ENCODE measurements around the gene SMC3.
"Not testable (repeated sequence)": the region's sequence is repeated elsewhere in the genome, so short reads cannot be mapped to it uniquely, and the experiment has no call there.

Gene SMC3

DNA sequence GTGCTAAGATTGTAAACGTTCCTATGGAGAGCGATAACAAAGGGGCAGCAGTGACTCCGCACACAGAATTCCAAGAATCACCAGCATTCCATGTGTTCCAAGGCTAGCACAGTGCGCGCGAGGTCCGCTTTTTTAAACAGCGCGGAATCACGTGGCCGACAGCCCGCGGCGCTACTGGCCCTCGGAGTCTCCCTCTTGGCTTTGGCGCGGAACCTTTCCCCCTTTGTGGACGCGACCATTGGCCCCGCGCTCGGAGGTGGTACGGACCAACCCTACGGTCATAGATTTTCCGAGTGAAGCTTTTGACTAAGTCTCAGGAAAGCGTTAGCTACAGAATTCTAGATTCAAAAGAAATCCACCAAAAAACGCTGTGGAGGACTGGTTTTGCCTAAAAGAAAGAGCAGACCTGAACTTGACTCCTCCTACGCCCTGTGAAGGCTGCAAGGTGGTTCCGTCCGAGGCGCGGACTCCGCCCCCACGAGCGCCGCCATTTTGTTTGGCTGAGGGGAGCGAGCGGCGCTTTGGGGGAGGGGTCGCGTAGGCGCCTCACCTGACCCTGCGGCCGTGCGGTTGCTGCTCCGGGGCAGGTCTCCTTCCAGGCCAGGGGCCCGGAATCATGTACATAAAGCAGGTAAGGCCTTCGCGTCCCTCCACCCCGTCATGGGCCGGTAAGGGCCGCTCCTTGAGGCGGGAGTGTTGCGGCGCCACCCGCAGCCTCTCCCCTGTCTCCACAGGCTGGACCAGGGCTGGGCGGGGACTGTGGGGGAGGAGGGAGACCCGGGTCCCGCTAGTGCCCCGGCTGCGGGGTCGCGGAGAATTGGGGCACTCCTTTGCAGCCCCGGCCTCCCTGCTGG lies at the start of gene SMC3:
Gene SMC3 (plus strand): TSS at position 495 of the 854 bp plus-strand sequence. CDS start 122 bp downstream, at position 617.
- peak; percentile 92 for DNase-seq (ENCODE audit: low spot score)
- peak; percentile 13 for FAIRE-seq

DNA sequence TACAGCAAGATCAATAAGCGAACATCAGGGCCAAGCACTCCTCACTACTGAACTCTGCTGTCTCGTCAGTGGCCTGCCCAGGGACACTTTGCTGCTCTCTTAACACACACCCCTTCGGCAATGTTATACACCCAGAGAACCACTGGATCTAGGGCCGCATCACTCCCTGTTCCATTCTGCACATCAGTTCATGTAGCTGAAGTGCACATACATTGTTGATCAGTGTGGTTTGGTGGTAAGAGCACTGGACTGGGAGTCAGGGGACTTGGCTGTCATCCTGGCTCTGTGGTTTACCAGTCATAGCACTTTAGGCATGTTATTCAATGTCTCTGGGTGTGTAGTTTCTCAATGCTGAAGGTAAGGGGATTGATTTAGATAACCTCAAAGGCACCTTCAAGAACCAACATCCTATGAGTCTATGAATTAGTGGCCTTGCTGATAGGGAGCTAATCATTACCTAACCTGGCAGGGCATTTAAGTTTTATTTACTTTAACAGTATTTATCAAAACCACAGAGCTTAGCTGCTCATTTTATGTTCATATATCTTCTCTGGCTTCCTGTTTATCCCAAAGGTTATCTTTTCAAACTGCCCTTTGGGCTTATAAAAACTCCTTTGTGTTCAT lies 45.0 kb upstream of the SMC3 start:
- FAIRE-seq (peak; percentile 48), DNase-seq (ENCODE audit: low spot score) (no peak)

DNA sequence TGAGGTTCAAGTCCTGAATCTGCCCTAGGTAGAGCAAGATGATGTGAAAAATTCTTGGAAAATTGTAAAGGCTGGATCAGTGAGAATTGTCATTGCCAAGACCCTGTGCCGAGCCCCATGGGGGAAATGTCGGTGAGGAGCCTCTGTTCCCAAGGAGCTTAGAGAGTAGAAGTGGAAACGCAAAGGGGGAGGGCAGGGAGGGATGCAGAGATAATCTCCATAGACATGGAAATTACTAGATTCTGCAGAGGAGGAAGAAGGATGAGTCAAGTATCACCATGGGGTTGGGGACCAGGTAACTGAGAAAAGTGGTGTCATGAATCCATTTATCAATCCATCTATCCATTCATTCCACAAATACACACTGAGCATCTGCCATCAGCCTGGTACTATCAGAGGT lies 43.8 kb upstream of the SMC3 start:
- peak; percentile 83 for FAIRE-seq
- no peak for DNase-seq (ENCODE audit: low spot score)

DNA sequence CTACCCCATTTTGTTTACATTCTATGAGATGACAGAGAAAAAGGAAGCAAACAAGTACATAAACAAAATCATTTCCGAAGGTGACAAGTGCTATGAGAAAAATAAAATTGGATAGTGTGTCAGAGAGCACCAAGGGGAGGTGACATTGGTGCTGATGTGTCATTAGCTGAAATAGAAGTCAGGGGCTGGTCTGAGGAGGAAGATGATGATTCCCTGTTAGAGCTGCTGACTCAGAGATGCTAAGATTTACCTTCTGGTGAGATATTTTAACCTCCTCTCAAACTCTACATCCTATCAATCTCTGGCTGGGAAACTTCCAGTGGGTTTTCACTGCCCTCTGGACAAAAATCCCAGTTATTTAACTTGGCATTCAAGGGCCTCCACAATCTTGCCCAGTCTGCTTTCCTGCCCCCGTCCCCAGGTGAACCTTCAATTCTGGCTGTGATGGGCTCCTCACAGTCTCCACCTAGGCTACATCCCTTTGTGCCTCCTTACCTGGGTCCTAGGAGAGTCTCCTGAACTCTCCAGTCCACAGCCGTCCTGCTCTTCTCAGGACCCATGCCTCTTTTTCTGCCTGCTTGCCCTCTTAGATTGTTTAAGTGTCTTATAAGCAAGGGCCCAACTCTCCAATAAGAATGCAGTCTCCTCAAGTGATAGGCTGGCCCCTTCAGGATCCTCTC lies 43.2 kb upstream of the SMC3 start:
- DNase-seq (ENCODE audit: low spot score) (no peak), FAIRE-seq (peak; percentile 9)

DNA sequence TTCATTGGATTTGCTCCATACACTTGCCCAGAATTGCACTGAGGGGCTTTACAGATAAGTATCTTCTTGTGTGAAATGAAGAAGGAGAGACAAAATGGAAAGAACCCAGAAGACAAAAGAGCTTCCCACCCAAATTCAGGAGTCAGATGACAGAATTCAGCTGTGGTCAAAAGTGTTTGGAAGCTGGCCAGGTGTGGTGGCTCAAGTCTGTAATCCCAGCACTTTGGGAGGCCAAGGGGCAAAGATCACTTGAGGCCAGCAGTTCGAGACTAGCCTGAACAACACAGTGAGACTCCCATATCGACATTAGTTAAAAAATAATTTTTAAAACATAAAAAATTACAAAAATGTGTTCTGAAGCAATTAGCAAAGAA lies 42.6 kb upstream of the SMC3 start:
- DNase-seq (ENCODE audit: low spot score) (no peak), FAIRE-seq (no peak)

DNA sequence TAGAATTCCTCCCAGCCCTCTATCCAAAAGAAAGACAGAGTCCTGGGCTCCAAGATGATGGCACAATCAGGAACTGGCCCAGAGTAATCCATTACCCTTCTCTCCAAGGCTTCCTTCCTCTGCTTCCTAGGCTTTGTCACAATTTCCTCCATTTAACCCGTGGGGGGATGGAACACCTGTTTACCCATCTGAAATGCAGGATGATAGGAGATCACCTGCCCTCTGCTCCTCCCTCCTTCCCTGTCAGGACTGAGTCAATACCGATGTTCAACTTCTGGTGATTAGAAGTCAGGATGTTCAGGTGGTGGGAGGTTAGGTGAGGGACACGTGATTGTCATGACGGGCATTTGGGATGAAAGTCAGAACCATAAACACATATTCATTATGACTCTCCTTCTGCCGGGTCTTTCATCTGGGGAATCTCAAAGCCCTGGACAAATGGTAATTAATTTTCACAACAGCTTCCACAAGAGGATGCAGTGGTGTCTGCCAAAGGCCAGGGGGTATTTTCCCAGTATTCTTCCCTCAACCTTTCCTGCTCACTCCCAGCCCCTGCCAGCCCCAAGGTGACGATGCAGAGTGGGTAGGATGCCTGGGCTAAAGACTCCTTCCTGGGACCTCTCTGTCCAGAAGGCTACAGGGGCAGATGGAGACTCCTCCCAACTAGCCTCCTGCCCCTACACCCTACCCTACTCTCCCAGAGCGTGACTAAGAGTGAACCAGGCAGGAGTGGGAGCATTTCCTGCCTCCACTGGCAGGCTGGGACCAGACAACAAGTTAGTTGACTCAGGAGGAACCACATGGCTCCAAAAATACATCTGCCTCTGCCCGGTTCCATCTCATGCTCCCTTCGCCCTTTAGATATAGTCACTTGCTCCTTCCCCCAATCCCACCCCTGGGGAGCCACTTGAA lies 41.9 kb upstream of the SMC3 start:
- no peak for DNase-seq (ENCODE audit: low spot score)
- no peak for FAIRE-seq

DNA sequence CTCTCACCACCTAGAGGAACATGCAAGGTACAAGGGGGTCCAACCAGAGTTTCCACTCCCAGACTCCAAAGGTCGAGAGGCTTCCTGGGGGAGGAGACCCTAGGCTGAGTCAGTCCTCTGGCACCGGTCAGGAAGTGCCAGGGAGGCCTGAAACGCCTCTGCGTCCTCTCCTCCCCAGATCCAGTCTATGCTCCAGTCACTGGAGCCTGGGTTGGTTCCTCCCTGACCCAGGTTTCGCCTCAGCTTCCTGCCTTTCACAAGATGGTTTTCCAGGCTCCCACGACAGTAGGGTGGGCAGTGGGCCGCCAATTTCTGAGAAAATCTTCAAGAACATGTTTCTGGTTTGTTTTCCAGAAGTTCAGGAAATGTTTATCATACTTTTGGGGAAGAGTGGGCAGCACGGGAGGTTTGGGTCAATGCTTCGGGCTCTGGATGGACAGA lies 39.7 kb upstream of the SMC3 start:
- FAIRE-seq (no peak), DNase-seq (ENCODE audit: low spot score) (no peak)

DNA sequence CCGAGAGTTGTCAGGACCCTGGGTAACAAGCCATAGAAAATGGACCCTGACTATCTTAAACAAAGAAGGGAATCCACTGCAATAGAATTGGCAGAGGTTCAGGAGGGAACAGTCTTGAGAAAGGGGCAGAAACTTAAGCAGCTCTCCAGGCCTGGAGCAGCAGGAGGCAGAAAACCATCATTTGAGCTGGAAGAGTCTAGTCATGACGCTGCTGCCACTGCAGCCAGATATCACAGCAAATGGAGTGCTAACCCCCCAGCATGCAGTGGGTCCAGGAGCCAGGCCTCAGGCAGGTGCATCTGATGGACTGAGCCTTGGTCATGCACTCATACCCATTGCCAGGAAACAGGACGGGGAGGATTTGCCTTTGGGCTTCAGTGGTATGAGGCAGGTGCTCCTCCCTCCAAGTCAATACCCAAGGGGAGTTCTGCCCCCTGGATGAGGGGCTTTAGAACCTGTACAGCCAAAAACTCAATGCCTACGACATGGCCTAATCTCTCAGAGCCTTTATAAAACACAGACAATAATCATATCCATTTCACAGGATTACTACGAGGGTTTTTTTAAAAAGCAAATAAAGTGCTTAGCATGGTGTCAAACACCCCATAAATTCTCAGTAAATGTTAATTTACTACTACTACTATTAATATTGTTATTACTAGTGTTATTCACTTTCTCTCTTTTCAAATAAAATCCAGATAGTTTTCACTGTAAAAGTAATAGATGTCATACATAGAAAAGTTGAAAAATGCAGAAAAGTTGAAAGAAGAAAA lies 39.1 kb upstream of the SMC3 start:
- FAIRE-seq (no peak), DNase-seq (ENCODE audit: low spot score) (no peak)

DNA sequence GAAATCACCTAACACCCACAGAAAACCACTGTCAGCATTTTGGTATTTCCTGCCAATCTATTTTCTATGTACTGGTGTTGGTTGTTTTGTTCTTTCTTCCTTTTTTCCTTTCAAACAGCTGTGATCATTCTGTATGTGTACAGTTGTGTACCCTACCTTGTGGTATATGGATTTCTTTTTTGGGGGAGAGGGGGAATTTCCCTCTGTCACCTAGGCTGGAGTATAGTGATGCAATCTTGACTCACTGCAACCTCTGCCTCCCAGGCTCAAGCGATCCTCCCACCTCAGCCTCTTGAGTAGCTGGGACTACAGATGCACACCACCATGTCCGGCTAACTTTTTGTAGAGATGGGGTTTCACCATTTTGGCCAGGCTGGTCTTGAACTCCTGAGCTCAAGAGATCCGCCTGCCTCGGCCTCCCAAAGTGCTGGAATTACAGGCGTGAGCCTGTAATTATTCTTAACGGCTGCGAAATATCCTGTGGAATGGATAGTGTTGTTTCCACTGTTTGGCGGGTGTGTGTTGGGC lies 38.4 kb upstream of the SMC3 start:
- FAIRE-seq, result not testable (repeated sequence)

DNA sequence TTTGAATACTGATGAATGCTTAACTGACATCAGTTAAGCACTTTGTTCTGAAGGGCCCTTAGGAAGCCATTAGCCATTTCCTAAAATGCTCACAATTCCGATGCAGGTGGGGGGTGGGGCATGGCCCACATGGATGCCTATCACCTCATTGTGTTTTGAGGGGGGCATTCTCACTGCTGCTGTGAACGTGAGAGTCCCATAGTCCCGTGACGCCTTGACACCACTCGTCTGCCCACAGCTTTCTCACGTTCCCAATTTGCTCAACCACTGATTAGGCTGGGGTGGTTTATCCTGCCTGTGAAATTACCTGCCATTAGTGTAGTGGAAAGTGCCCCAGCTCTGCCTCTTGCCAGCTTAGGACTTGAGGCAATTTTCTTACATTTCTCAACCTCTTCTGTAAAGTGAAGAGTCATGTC lies 37.9 kb upstream of the SMC3 start:
- no peak for DNase-seq (ENCODE audit: low spot score)
- FAIRE-seq, result peak; percentile 40

More for the DNA sequence above, 38.4 kb upstream of the SMC3 start:
- not testable (repeated sequence) for DNase-seq (ENCODE audit: low spot score)

DNA sequence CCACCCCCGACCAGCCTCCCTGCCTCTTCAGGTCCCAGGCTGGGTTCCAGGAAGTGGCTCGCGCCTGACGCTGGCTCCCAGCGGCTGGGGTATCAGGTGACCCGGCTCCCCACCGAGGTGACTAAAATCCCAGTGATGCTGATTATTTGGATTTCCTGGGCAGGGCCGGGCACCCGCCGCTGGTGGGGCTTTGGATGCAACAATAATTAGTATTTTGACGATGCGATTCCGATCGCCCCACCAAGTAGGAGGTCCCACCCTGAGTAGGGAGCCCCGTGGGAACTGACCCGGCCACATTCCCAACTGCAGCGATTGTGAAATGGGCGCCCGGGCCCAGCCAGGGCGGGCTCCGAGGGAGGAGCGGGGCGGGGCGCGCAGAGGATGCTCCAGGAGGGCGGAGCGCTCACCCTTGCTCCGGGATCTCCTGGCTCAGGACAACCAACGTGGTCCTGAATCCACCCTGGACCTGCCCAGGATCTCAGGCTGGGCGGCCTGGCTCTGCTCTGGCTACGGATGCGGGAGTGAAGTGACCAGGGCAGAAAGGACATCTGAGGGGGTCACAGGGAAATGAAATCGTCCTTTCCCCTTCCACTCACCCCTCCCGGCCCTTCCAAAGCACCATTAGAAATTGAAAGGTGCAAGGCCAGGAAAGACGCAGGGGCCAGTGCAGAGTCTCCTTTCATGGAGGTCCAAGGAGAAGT lies 37.2 kb upstream of the SMC3 start:
- FAIRE-seq (peak; percentile 56), DNase-seq (ENCODE audit: low spot score) (peak; percentile 92)

DNA sequence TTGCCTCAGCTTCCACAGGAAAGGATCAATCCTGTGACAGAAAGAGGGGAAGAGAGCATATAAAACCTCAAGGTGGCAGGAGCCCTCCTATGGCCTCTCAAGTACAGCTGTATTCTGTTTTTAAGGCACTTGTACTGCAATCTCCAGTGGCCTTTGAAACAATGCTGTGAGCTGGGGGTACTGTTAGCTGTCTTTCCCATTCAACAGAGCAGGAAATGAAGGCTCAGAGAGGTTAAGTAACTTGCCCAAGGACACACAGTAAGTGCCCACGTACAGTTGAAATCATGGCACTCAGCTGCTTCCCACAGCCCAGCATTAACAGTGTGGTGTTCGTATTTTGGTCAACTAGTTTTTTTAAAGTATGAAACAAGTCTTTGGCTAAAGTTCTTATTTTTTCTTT lies 35.8 kb upstream of the SMC3 start:
- FAIRE-seq, result no peak
- DNase-seq (ENCODE audit: low spot score), result no peak

DNA sequence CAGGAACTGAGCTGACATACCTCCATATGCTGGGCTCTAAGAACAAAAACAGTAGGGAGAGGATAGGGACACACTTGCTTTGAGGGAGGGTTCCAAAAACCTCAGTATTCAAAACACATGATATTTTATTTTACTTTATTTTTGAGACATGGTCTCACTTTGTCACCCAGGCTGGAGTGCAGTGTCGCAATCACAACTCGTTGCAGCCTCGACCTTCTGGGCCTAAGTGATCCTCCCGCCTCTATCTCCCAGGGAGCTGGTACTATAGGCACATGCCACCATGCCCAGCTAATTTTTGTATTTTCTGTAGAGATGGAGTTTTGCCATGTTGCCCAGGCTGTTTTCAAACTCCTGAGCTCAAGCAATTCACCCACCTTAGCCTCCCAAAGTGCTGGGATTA lies 34.9 kb upstream of the SMC3 start:
- not testable (repeated sequence) for DNase-seq (ENCODE audit: low spot score)

DNA sequence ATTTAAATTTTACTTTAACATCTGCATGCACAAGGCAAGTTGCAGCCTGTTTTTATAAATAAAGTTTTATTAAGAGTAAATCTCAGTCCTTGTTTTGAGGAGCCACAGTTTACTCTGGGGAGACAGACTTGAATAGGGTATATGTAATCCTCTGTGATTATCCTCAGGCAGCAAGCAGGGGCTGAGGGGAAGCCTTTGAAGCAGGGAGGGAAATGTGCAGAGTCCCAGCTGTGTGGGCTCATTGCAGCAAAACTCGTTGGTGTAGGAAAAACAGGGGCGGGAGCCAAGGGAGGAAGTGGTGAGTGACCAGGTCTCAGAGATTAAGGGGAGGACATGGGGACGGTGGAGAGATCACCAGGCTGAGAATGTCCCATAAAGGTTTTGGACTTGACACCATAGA lies 34.3 kb upstream of the SMC3 start:
- FAIRE-seq (no peak), DNase-seq (ENCODE audit: low spot score) (no peak)

More for the DNA sequence above, 34.9 kb upstream of the SMC3 start:
- FAIRE-seq, result not testable (repeated sequence)

DNA sequence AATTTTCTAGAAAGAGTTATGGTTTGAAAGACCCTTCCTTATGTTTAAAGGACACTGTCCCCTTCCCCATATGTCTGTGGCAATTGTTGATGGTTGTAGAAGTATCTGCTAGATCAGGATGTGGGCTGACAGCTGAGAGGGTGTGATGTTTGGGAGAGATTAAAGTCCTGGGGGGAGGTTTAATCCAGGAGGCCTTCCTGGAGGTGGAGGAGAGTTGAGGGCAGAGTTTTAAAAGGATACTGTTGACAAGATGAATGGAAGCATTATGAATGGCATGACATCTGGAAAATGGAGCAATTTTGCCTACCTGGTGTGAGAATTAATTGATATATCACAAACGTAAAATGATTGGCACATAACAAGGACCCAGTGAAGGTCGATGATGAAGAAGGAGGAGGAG lies 32.9 kb upstream of the SMC3 start:
- FAIRE-seq (no peak), DNase-seq (ENCODE audit: low spot score) (no peak)

DNA sequence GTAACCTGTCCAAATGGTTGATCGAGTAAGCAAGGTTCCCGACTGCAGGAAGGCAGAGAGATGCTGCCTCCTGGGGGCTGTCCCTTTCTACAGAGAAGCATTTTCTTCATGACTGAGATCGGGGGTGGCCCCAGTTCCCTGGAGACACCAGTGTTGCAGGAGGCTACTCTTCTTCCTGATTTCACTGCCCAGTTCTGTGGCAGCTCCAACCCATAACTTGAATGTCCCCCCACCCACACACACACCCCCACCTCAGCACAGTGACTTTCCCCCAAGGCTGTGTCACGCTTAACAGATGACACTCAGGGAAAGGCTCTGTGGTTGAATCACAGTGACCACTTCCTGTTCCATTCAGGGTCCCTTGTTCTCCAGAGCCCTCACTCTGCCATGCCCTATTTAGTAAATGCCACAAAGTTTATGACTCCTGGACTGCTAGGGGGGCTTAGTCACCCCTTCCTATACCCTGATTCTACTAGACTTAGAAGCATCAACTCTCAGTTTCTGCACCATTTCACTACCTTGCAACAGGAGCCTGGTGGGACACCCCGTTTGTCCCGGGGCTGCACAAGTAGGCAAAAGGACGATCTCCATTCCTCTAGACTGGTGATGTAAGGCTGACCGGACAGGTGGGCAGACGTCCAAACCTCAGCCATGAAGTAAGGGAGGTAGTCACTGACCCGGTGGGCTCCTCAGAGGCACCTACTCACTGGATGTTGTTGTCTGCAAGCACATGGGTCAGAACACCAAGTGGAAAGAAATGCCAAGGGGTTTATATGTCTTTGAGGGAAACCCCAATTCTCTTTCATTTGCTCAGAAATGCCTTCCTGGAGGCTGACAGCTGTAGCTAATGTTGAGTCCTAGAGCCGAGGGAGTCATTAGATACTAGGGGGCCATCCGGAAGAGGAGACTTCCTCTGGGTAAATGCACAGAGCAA lies 31.3 kb upstream of the SMC3 start:
- FAIRE-seq (peak; percentile 95), DNase-seq (ENCODE audit: low spot score) (peak; percentile 60)

DNA sequence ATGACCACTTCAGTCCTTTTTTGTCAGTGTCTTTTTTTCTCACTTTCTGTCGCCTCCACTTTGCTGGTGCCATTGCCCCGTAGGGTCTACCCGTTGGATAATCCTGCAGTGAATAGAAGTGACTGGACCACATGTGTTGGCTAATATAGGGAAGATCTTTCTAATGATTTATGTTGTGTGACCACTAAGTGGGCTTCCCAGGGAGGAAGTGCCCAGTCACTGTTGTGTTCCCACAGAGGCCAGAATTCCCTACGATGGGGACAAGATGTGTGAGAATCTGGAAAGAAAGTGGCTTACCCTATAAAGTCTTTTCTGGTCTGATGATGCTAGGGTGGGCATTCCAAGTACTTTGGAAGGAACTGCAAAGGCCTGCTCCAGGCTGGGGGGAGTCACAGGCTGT lies 28.4 kb upstream of the SMC3 start:
- DNase-seq (ENCODE audit: low spot score) (no peak), FAIRE-seq (no peak)

DNA sequence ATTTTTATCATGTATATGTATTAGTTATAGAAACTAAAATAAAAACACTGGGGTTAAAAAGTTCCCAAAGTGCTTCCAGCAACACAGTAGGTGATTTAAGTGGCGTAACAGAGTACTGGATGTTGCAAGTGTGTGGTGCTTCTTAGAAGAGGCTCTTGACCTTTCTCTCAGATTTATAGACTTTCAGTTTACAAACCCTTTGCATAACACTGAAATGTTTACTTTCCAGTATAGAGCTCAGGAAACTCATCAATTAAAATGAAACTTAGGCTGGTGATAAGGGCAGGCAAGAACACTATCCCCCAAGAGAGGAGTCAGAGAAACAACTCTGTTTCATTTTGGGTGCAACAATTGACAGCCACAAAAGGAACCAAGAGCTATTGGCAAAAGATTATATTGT lies 27.5 kb upstream of the SMC3 start:
- DNase-seq (ENCODE audit: low spot score) (no peak), FAIRE-seq (no peak)
